PFSK-1 (cell line): Measurements from ENCODE around the gene SLC22A23.

Experiments used
- POLR2AphosphoS5 ChIP-seq: IDR thresholded peaks from 2 replicates; pipeline ENCODE4 v1.6.1; 2012; ENCODE audit warnings: low read depth, mild to moderate bottlenecking, control low read depth, low read length, moderate library complexity
- REST ChIP-seq, 2 experiments: IDR thresholded peaks; 2 replicates each; pipeline versions ENCODE4 v1.6.1 to v1.8.0; 2011 to 2012; ENCODE audit warnings: low read depth in 2 of 2, low read length in 2 of 2, control low read depth in 1 of 2, inconsistent platforms in 1 of 2, mild to moderate bottlenecking in 1 of 2, moderate library complexity in 1 of 2; ENCODE audit not compliant: insufficient read depth in 1 of 2
- SIN3A ChIP-seq: IDR thresholded peaks from 2 replicates; pipeline ENCODE4 v1.6.1; 2012; ENCODE audit warnings: mild to moderate bottlenecking, low read length, moderate library complexity, borderline replicate concordance; ENCODE audit not compliant: insufficient read depth
- TAF1 ChIP-seq: IDR thresholded peaks from 2 replicates; pipeline ENCODE4 v1.6.1; 2012; ENCODE audit warnings: low read length, control low read depth, borderline replicate concordance; ENCODE audit not compliant: insufficient read depth

DNA sequence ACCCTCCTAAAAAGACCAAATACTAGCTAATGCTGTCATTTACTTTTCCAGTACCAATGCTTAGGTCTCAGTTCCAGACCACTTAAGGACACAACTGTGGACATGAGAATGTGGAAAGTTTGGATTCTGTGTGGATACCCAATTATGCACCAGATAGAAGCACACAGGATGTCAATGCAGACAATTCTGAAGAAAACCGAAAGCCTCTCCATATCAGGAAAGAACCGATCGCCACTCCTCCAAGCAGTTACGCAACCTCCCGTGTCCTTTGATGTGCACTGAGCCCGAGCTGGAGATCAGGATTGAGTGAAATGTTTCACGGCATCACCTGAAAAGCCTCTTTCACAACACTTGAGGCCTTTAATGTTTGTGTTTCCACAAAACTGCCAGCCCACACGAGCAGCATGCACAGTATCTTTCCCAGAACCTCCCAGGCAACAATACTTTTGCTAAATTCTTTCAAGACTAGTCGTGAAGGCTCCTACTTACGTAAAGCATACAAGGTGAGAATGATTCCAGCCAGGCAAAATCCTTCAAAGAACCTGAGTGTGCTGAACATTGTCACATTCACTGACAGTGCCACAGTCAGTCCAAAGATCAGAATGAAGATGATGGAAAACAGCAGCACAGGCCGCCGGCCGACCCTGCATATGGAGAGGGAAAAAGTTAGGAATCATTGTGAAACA, 47.0 kb downstream of the SLC22A23 start:
- TF ChIP-seq REST (IDR thresholded peaks at IDR 0.05; ENCODE audit: insufficient read depth in 1 of 2, low read depth in 2 of 2, low read length in 2 of 2), result no peak
- no peak for TF ChIP-seq POLR2AphosphoS5
- TF ChIP-seq SIN3A, result no peak
- no peak for TF ChIP-seq TAF1
